GM18507 (cell line): ENCODE data around the gene GALNT2.
A peak's percentile ranks its signal among the peaks of the same experiment; 100 is the strongest.

Experiments
- DNase-seq: peaks from one replicate; pipeline ENCODE4 v3.0.0; 2011; ENCODE audit warnings: low read depth; ENCODE audit not compliant: insufficient read length; ENCODE audit errors: extremely low spot score
- FAIRE-seq: peaks from 2 replicates; lab custom pipeline; 2011; peaks lifted over from hg19 to GRCh38; lab: Jason Lieb, UNC

The GALNT2 gene

DNA sequence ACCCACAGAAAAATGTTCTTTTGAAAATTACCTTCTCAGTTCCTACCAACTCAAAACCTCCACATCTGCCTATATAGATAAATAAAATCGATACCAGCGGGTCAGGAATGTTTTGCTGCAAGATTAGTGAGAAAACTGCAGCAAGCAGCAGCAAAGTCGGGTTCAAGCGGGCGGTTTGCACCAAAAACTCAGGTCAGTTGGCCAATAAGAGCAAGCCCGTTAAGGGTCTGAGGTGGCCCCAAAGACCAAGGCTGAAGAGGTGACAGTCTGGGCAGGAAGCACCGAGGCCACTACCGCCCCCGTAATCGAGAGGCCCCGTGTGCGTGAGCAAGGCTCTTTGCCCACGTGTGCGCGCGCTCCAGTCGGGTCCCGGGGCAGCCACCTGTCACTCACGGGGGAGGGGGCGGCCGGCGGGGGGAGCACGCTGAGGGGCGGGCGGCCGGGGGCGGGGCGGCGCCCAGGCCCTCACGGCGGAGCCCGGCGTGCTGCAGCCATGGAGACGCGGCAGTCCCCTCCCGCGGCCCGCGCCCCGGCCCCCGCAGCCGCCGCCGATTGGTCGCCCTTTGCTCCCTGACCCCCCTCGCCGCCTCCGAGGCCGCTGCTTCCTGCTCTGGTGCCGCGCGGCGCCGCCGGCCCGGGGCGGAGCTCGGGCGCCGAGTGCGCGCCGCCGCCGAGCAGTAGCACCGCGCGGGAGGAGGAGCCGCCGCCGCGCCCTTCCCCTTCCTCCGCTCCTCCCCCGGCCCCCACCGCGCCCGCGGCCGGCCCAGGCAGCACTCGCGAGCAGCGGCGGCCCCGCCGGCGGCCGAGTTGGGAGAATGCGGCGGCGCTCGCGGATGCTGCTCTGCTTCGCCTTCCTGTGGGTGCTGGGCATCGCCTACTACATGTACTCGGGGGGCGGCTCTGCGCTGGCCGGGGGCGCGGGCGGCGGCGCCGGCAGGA, at the start of gene GALNT2:
GALNT2 (plus strand) TSS at position 773 of the 939 bp plus-strand sequence; CDS start at position 816, 43 bp downstream.
- FAIRE-seq: peak; percentile 88
- peak; percentile 92 for DNase-seq

- FAIRE-seq (no peak), DNase-seq (no peak)
Observed at GRCh38 chr1:230020451-230020850, 46.6 kb upstream of the GALNT2 start.

GRCh38 chr1:230022666-230023380, 44.2 kb upstream of the GALNT2 start:
- no peak for FAIRE-seq
- DNase-seq: no peak

DNA sequence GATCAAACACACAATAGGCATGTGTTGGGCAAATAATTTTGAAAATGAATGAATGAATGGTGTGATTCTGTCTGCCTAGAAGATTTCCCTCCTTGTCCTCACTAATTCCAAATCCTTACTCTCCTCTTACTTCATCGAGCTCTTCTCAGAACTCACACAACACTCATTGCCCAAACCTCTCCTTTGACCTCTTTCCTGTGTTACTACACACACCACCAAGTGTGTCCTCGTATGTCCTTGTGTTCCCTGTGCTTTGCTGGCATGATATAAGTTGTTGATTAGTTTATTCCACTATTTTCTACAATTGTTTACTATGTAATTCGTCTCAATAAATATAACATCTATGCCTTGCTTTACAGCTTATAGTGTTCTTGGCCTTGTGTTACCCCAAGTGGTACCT, 41.4 kb upstream of the GALNT2 start:
- FAIRE-seq (no peak), DNase-seq (no peak)

GRCh38 chr1:230026139-230026538, 40.9 kb upstream of the GALNT2 start:
- FAIRE-seq (no peak), DNase-seq (no peak)

GRCh38 chr1:230026572-230026971, 40.5 kb upstream of the GALNT2 start:
- no peak for FAIRE-seq
- no peak for DNase-seq

- FAIRE-seq (no peak), DNase-seq (no peak)
Observed at GRCh38 chr1:230028602-230029223, 38.3 kb upstream of the GALNT2 start.

DNA sequence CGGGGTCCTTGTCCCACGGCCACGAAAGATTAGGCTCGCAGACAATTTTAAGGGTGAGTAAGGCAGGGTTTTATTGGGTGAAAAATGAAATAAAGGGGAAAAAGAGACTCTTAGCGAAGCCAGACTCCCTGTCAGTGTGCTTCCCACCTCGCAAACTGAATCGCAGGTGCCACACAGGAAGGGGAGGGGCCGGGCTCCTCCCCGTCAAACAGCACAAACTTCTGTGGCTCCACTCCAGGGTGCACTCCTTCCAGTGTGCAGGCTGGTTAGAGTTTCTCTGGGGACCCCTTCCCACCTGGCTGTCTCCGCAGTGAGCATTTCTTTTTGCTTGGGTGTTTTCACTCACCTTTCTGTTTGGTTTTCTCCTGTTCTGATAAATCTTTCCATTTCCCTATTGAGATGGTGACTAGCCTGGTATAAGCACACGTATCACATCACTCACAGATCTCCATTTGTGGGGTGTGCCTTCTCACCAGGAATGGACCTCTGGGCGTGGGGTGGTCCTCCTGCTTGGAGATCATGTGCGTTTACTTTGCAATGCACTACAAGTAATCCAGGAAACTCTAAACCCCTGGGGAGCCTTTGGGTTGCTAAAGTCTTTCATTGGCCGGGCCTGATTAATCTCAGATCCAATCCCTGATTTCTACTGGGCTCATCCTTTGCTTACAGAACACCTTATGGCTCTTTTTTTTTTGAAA, 37.6 kb upstream of the GALNT2 start:
- DNase-seq (no peak), FAIRE-seq (no peak)

DNA sequence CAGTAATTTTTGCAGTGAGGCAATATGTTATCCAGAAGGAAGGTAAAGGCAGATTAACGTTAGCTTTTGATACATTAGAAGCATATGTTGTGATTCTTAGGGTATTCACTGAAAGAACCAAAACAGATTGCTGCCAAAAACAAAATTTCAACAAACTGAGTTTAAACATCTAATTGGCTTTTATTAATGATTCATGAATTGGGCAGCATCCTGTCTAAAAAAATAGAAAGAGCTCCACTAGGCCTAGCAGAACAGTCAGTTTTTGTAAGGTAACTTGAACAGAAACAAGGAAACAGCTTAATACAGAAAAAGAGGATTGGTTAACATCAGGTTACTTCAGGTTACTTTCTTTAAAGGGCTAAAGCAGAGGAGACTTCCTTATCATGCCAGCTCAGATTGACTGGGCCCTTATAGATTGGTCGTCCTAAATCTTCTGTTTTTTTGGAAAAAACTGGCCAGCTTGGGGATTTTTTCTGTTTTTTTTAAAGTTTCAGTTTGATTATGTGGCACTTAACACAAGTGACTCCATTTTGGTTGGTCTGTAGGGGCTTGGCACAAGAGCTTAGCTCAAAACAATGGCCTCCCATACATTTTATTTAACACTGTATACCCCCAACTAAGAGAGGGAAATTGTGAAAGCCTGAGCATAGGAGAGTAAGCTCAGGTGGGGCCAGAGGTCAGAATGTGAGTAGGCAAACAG, 36.8 kb upstream of the GALNT2 start:
- FAIRE-seq (no peak), DNase-seq (no peak)

DNA sequence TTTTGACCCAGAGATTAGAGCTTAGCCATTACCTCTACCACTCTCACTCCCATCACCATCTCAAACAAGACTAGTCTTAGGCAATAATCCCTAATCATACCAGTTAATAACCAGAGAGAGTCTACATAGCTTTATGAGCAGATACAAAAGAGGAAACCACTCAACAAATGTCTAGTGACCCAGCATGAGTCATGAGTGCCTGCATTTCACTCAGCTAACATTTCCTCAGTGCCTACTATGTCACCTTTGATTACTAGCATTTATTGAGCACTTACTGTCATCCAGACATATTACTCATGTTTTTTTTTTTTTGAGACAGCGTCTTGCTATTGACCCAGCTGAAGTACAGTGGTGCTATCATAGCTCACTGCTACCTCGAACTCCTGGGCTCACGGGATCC, 35.9 kb upstream of the GALNT2 start:
- DNase-seq (no peak), FAIRE-seq (no peak)

GRCh38 chr1:230032516-230033281, 34.3 kb upstream of the GALNT2 start:
- DNase-seq: no peak
- FAIRE-seq: no peak

- DNase-seq: no peak
- no peak for FAIRE-seq
Observed at GRCh38 chr1:230037261-230037660, 29.8 kb upstream of the GALNT2 start.

DNA sequence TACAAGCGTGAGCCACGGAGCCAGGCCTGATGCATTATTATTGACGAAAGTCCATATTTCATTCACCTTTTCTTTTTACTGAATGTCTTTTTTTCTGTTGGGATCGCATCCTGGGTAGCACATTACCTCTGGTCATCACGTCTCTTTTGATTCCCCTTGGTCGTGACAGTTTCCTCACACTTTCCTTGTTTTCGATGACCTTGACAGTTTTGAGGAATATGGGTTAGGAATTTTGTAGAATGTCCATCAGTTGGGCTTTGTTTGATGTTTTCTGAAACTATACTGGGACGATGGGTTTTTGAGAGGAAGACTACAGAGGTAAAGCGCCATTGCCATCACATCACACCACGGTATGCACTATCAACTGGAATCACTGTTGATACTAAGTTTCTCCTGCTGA, 26.6 kb upstream of the GALNT2 start:
- no peak for DNase-seq
- FAIRE-seq: no peak

- DNase-seq (no peak), FAIRE-seq (no peak)
Observed at GRCh38 chr1:230043081-230043480, 24.0 kb upstream of the GALNT2 start.

DNA sequence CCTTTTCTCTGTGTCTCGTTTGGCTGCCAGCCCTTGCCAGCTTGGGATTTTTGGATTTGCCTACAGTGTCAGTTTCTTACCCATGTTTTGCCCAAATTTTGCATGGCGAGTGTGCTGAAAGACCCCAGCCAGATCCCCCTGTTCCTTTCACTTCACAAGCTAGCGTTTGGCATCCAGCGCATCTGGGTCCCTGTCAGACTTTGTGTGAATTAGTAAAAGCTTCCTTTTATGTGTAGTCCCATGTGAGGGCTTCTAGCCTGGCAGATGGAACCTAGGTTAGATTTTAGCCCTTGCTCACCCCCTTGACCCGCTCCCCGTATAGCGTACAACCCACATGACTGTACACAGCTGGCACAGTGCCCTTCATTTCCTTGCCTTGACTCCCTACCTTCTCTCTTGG, 22.3 kb upstream of the GALNT2 start:
- FAIRE-seq: no peak
- DNase-seq: no peak

- DNase-seq (no peak), FAIRE-seq (no peak)
Observed at GRCh38 chr1:230047114-230047865, 19.7 kb upstream of the GALNT2 start.

DNA sequence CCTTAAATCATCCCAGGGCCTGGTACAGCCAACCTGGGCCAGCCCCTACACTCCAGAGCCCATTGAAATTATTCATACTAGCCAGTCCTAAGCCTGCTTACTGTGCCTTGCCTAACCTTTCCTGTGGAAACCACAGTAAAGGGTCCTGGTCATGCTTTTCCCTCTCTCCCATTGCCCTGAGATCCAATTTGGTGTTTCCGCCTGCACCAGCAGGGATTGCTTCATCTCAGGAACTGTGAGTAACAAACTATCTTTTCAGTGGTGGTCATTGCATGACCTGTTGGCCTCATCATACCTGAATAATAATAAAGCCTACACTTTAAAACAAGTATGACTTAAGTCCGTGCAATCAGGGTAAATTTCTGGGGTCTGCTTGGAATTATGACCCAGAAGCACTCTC, 18.7 kb upstream of the GALNT2 start:
- FAIRE-seq (no peak), DNase-seq (no peak)

- no peak for DNase-seq
- no peak for FAIRE-seq
Observed at GRCh38 chr1:230048922-230049321, 18.1 kb upstream of the GALNT2 start.
